Thyroid gland (tissue), 4 donors: ENCODE results near the gene PCP2. TPM values are rescaled to one million over a fixed set of nuclear protein-coding genes. Genes with fewer than 3 reads are reported as not detected.

Experiments used
- DNase-seq, 2 donors: peaks; one replicate each; pipeline ENCODE4 v3.0.0-alpha.2; 2019
- H3K27ac ChIP-seq, 3 donors: fragments of 200-600 bp; sonication (generic); 1 replicate in 2 of 3; 2 replicates in 1 of 3; pipeline ENCODE4 v1.5.1; 2016 to 2019; ENCODE audit warnings: mild to moderate bottlenecking in 1 of 3, moderate library complexity in 1 of 3
- H3K27me3 ChIP-seq: fragments of 200-600 bp; sonication (generic); one replicate; pipeline ENCODE4 v1.5.1; 2019
- H3K36me3 ChIP-seq, 2 donors: fragments of 200-600 bp; sonication (generic); one replicate each; pipeline ENCODE4 v1.5.1; 2016 to 2019
- H3K4me1 ChIP-seq, 2 donors: fragments of 200-600 bp; sonication (generic); one replicate each; pipeline ENCODE4 v1.5.1; 2017 to 2019
- H3K4me3 ChIP-seq, 3 donors: fragments of 200-600 bp; sonication (generic); replicated peaks in 1 of 3; 1 replicate in 2 of 3; 2 replicates in 1 of 3; pipeline ENCODE4 v1.5.1; 2016; ENCODE audit warnings: mild to moderate bottlenecking in 1 of 3
- H3K9me3 ChIP-seq: fragments of 200-600 bp; sonication (generic); one replicate; pipeline ENCODE4 v1.5.1; 2017
- POLR2A ChIP-seq, 2 donors: fragments of 450-650 bp; IDR thresholded peaks; one replicate each; pipeline ENCODE4 v1.6.1; 2017; ENCODE audit warnings: antibody characterized with exemption in 2 of 2, mild to moderate bottlenecking in 2 of 2, moderate library complexity in 1 of 2
- WGBS, 2 donors: methylation state at CpG; one replicate each; pipeline ENCODE4 v1.1.5; 2017; 5-methylcytosine and 5-hydroxymethylcytosine counted together
- intact Hi-C: fragments of 100-400 bp; cut with DNase I; formaldehyde crosslinking; loops from one replicate; pipeline ENCODE4 v1.15.1; 2023
- total RNA-seq, 4 donors: library from RNA; depleted of rRNA; stranded (reverse); fragments of >200 nt; gene quantifications; one replicate each; pipeline ENCODE4 v1.2.3, GENCODE V29; 2016
- TF ChIP-seq, protein P1 (sequence below), 6 experiments: fragments of 200-600 bp in 3 of 6; fragments of 450-650 bp in 3 of 6; sonication (generic) in 3 of 6; IDR thresholded peaks; one replicate each; pipeline ENCODE4 v1.5.1; 2016 to 2019; ENCODE audit warnings: antibody characterized with exemption in 6 of 6, mild to moderate bottlenecking in 2 of 6, inconsistent platforms in 1 of 6, moderate library complexity in 1 of 6

Gene PCP2
- total RNA-seq, 4 donors from 2014 or later: 1.1 to 1.3 TPM; not detected in 2

DNA sequence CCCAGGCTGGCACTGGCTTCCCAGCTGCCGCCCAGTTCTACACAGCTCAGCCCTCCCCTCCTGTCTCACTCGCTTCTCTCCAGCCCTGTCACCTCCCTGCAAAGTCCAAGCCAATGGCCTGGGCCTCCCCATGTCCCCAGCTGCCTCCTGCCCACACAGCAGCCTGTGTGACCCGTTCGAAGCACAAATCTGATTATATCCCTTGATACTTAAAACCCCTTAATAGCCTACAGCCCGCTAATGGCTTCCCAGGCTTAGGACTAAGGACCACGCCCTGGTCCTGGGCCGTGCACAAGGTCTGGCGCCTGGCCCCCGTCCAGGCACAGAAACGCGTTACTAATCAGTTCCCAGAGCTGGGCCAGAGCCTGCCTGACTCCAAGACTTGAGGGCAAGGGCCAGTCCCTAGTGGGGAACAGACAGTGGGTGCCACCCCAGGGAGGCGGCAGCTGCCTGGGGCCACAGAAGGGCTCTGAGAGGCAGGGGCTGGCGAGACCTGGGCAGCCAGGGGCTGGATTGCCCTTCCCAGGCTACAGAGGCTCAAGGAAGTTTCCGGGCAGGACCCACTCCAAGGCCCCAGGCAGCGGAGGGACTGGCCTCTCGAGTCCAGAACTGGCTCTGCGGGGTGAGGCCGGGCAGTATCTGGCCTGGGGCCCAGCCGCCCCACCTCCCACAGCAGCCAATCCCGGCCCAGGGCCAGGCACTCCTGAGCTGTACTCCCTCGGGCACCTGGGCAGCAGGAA, 14.6 kb downstream of the PCP2 start:
- Histone ChIP-seq H3K36me3 (peaks cover 40 to 47% of the 10 kb centered on the region in 2 donors), H3K9me3 (no peaks in the 10 kb centered on the region), H3K27me3 (no peaks in the 10 kb centered on the region), H3K4me3 (no peak overlapping the region), H3K27ac (peak overlapping the region; percentile 90 to 96 (median 91)), H3K4me1 (peaks cover 24 to 29% of the 10 kb centered on the region in 2 donors)
- peak; percentile 98 for DNase-seq
- TF ChIP-seq POLR2A (IDR thresholded peaks at IDR 0.05): peak in 1 of 2 donors; percentile 74
- TF ChIP-seq, protein P1, sequence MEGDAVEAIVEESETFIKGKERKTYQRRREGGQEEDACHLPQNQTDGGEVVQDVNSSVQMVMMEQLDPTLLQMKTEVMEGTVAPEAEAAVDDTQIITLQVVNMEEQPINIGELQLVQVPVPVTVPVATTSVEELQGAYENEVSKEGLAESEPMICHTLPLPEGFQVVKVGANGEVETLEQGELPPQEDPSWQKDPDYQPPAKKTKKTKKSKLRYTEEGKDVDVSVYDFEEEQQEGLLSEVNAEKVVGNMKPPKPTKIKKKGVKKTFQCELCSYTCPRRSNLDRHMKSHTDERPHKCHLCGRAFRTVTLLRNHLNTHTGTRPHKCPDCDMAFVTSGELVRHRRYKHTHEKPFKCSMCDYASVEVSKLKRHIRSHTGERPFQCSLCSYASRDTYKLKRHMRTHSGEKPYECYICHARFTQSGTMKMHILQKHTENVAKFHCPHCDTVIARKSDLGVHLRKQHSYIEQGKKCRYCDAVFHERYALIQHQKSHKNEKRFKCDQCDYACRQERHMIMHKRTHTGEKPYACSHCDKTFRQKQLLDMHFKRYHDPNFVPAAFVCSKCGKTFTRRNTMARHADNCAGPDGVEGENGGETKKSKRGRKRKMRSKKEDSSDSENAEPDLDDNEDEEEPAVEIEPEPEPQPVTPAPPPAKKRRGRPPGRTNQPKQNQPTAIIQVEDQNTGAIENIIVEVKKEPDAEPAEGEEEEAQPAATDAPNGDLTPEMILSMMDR (IDR thresholded peaks at IDR 0.05): no peak
- WGBS, 2 donors: 30 to 41% methylated on average over 9 to 15 of the region's 21 CpGs
- intact Hi-C loops: no loop called here

DNA sequence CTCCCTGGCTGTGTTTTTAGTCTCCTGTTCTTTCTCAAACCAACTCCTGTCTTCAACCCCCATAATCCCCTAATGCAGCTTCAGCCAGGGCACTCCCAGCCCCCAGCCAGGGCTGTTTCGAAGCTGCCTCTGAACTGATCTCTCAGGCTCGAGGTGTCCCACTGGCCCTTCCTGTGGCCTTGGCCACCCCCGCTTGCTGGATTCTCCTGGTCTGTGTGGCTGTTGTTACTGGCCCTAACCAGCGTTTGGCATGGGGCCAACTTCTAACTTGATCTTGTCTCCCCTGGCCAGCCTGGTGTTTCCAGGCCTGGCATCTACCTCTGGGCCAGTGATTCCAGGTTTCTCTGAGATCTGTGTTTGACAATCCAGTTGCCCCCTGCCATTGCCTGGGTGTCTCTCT, 15.2 kb downstream of the PCP2 start:
- TF ChIP-seq, protein P1 (IDR thresholded peaks at IDR 0.05): no peak
- no peak for TF ChIP-seq POLR2A (IDR thresholded peaks at IDR 0.05)
- Histone ChIP-seq H3K27ac (peak overlapping the region; percentile 90 to 96 (median 91)), H3K9me3 (no peaks in the 10 kb centered on the region), H3K4me1 (peaks cover 24 to 29% of the 10 kb centered on the region in 2 donors), H3K27me3 (no peaks in the 10 kb centered on the region), H3K4me3 (no peak overlapping the region), H3K36me3 (peaks cover 35 to 41% of the 10 kb centered on the region in 2 donors)
- intact Hi-C loops: no loop called here
- WGBS, 2 donors: 23 to 31% methylated on average over 3 to 4 of the region's 4 CpGs
- DNase-seq: peak; percentile 90

DNA sequence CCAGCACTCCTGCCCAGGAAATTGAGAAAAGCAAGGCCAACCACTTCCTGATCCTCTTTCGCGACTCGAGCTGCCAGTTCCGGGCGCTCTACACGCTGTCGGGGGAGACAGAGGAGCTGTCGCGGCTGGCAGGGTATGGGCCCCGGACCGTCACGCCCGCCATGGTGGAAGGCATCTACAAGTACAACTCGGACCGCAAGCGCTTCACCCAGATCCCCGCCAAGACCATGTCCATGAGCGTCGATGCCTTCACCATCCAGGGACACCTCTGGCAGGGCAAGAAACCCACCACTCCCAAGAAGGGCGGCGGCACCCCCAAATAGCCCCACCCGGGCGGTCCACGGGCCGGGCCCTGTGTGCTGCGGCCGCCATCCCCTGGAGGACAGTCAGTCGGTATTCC, 15.8 kb downstream of the PCP2 start:
- H3K4me1 ChIP-seq: peaks cover 24 to 29% of the 10 kb centered on the region in 2 donors
- peak overlapping the region; percentile 90 to 96 (median 91) for H3K27ac ChIP-seq
- no peak overlapping the region for H3K4me3 ChIP-seq
- intact Hi-C loops: no loop called here
- peak in 1 of 2 donors; percentile 10 for DNase-seq
- H3K9me3 ChIP-seq: no peaks in the 10 kb centered on the region
- TF ChIP-seq, protein P1 (IDR thresholded peaks at IDR 0.05): no peak
- TF ChIP-seq POLR2A (IDR thresholded peaks at IDR 0.05): no peak
- 87 to 92% methylated on average over 12 to 20 of the region's 28 CpGs for WGBS, 2 donors
- H3K27me3 ChIP-seq: no peaks in the 10 kb centered on the region
- peaks cover 29 to 35% of the 10 kb centered on the region in 2 donors for H3K36me3 ChIP-seq

DNA sequence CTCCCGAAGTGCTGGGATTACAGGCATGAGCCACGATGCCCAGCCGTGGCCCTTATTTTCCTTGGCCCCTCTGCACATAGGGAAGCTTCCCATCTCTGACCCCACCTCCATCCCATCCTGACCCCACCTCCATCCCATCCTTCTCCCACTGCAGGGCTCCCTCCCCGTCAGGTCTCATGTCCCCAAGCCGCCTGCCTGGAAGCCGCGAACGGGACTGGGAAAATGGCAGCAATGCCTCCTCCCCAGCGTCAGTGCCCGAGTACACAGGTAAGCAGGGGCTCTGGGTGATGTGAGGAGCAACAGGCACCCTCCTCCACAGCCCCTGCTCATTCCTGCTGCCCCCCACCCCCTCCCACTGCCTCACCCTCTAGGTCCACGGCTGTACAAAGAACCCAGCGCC, 16.3 kb downstream of the PCP2 start:
- intact Hi-C loops: no loop called here
- Histone ChIP-seq H3K27ac (peak overlapping the region in 1 of 3 donors; percentile 91), H3K36me3 (peaks cover 24 to 29% of the 10 kb centered on the region in 2 donors), H3K27me3 (no peaks in the 10 kb centered on the region), H3K4me3 (no peak overlapping the region), H3K4me1 (peaks cover 24 to 29% of the 10 kb centered on the region in 2 donors), H3K9me3 (no peaks in the 10 kb centered on the region)
- WGBS, 2 donors: 93 to 100% methylated on average over 8 to 11 of the region's 12 CpGs
- TF ChIP-seq, protein P1 (IDR thresholded peaks at IDR 0.05): no peak
- no peak for TF ChIP-seq POLR2A (IDR thresholded peaks at IDR 0.05)
- no peak for DNase-seq
